Astrocyte (in vitro differentiated cells and primary cell): Measurements from ENCODE around the gene PTPRE. TPM values are rescaled to one million over a fixed set of nuclear protein-coding genes. Genes with fewer than 3 reads are reported as not detected.

Experiments
- DNase-seq: peaks from one replicate; pipeline ENCODE4 v3.0.0-alpha.2; 2010; ENCODE audit warnings: low read depth
- FAIRE-seq: peaks from 2 replicates; lab custom pipeline; 2011; peaks lifted over from hg19 to GRCh38; lab: Jason Lieb, UNC
- H2AFZ ChIP-seq: 2 replicates; pipeline ENCODE4 v1.6.0; 2012; ENCODE audit warnings: low read depth, low read length, inconsistent platforms
- H3K27ac ChIP-seq: 2 replicates; pipeline ENCODE4 v1.5.1; 2011; ENCODE audit warnings: low read depth, low read length, inconsistent platforms
- H3K27me3 ChIP-seq: 2 replicates; pipeline ENCODE4 v1.6.0; 2011; ENCODE audit warnings: low read length, inconsistent platforms; ENCODE audit not compliant: insufficient read depth
- H3K36me3 ChIP-seq: 2 replicates; pipeline ENCODE4 v1.5.1; 2011; ENCODE audit warnings: low read length, inconsistent platforms; ENCODE audit not compliant: insufficient read depth
- H3K4me1 ChIP-seq: 2 replicates; pipeline ENCODE4 v1.5.1; 2011; ENCODE audit warnings: low read length, inconsistent platforms; ENCODE audit not compliant: insufficient read depth
- H3K4me2 ChIP-seq: 2 replicates; pipeline ENCODE4 v1.6.0; 2012; ENCODE audit warnings: low read length, inconsistent platforms
- H3K4me3 ChIP-seq: 2 replicates; pipeline ENCODE4 v1.5.1; 2011; ENCODE audit warnings: low read depth, mild to moderate bottlenecking, low read length, inconsistent platforms; ENCODE audit not compliant: insufficient read depth
- H3K79me2 ChIP-seq: 2 replicates; pipeline ENCODE4 v1.6.0; 2012; ENCODE audit warnings: mild to moderate bottlenecking, low read length, inconsistent platforms; ENCODE audit not compliant: insufficient read depth
- H3K9ac ChIP-seq: 2 replicates; pipeline ENCODE4 v1.6.0; 2012; ENCODE audit warnings: mild to moderate bottlenecking, low read length, inconsistent platforms
- H3K9me3 ChIP-seq: 2 replicates; pipeline ENCODE4 v1.5.1; 2012; ENCODE audit warnings: low read depth, mild to moderate bottlenecking, low read length, inconsistent platforms; ENCODE audit not compliant: insufficient read depth
- H4K20me1 ChIP-seq: 2 replicates; pipeline ENCODE4 v1.6.0; 2012; ENCODE audit warnings: low read length, inconsistent platforms; ENCODE audit not compliant: insufficient read depth
- H3K27ac Mint-ChIP-seq: one replicate; pipeline ENCODE4 v1.8.0; 2021; ENCODE audit warnings: mild to moderate bottlenecking, mixed read lengths; ENCODE audit not compliant: unreplicated experiment
- H3K27me3 Mint-ChIP-seq: one replicate; pipeline ENCODE4 v1.8.0; 2021; ENCODE audit warnings: low read depth, mixed read lengths; ENCODE audit not compliant: unreplicated experiment
- H3K36me3 Mint-ChIP-seq: one replicate; pipeline ENCODE4 v1.8.0; 2021; ENCODE audit warnings: low read depth, mixed read lengths; ENCODE audit not compliant: unreplicated experiment
- H3K4me1 Mint-ChIP-seq: one replicate; pipeline ENCODE4 v1.8.0; 2021; ENCODE audit warnings: low read depth, mixed read lengths; ENCODE audit not compliant: unreplicated experiment
- H3K4me3 Mint-ChIP-seq: one replicate; pipeline ENCODE4 v1.8.0; 2021; ENCODE audit warnings: mild to moderate bottlenecking, moderate library complexity, mixed read lengths; ENCODE audit not compliant: unreplicated experiment
- H3K9me3 Mint-ChIP-seq: one replicate; pipeline ENCODE4 v1.8.0; 2021; ENCODE audit warnings: mild to moderate bottlenecking, mixed read lengths; ENCODE audit not compliant: unreplicated experiment
- CTCF ChIP-seq: IDR thresholded peaks from 2 replicates; pipeline ENCODE4 v1.5.1; 2011; ENCODE audit warnings: low read depth, mild to moderate bottlenecking, inconsistent platforms, low read length, moderate library complexity; ENCODE audit not compliant: insufficient read depth
- EZH2 ChIP-seq: IDR thresholded peaks from 2 replicates; pipeline ENCODE4 v1.6.1; 2012; ENCODE audit warnings: mild to moderate bottlenecking, low read length, inconsistent platforms; ENCODE audit not compliant: insufficient read depth
- total RNA-seq: library from RNA; stranded (reverse); gene quantifications from 2 replicates; pipeline ENCODE4 v1.2.1, GENCODE V29; 2021

The PTPRE gene
- total RNA-seq, 1 donor from 2014 or later = 14.1 TPM

- no peak for TF ChIP-seq CTCF
- no peak for TF ChIP-seq EZH2
- FAIRE-seq (no peak), DNase-seq (no peak)
- no peak overlapping the region for H3K4me3 ChIP-seq
- no peak overlapping the region for H2AFZ ChIP-seq
- H3K79me2 ChIP-seq = no peaks in the 10 kb centered on the region
- no peaks in the 10 kb centered on the region for H3K27me3 ChIP-seq
- no peak overlapping the region for H3K9ac ChIP-seq
- no peaks in the 10 kb centered on the region for H3K9me3 ChIP-seq
- H3K4me1 ChIP-seq = peaks cover 5% of the 10 kb centered on the region
- Mint-ChIP-seq H3K4me1 (peaks cover 30% of the 10 kb centered on the region), H3K9me3 (no peaks in the 10 kb centered on the region), H3K4me3 (no peak overlapping the region), H3K36me3 (peaks cover 7% of the 10 kb centered on the region), H3K27me3 (no peaks in the 10 kb centered on the region), H3K27ac (no peak overlapping the region)
- no peak overlapping the region for H3K4me2 ChIP-seq
- H4K20me1 ChIP-seq = peaks cover 14% of the 10 kb centered on the region
- H3K36me3 ChIP-seq = no peaks in the 10 kb centered on the region
- H3K27ac ChIP-seq = no peak overlapping the region
Measured at GRCh38 chr10:127945948-127946711, 39.2 kb downstream of the PTPRE start.

- Histone ChIP-seq H2AFZ (no peak overlapping the region), H3K27me3 (no peaks in the 10 kb centered on the region), H3K27ac (no peak overlapping the region), H4K20me1 (peaks cover 16% of the 10 kb centered on the region), H3K36me3 (no peaks in the 10 kb centered on the region), H3K4me2 (no peak overlapping the region), H3K79me2 (no peaks in the 10 kb centered on the region), H3K4me1 (peaks cover 5% of the 10 kb centered on the region), H3K9me3 (no peaks in the 10 kb centered on the region), H3K9ac (no peak overlapping the region), H3K4me3 (no peak overlapping the region)
- peaks cover 7% of the 10 kb centered on the region for H3K36me3 Mint-ChIP-seq
- H3K27ac Mint-ChIP-seq = no peak overlapping the region
- FAIRE-seq = no peak
- H3K27me3 Mint-ChIP-seq = peaks cover 3% of the 10 kb centered on the region
- H3K4me3 Mint-ChIP-seq = no peak overlapping the region
- peaks cover 30% of the 10 kb centered on the region for H3K4me1 Mint-ChIP-seq
- DNase-seq = no peak
- no peaks in the 10 kb centered on the region for H3K9me3 Mint-ChIP-seq
- TF ChIP-seq EZH2 = no peak
- TF ChIP-seq CTCF = no peak
Measured at GRCh38 chr10:127947211-127947610, 40.3 kb downstream of the PTPRE start.

GRCh38 chr10:127948791-127949190 is 41.9 kb downstream of the PTPRE start:
- Mint-ChIP-seq H3K4me1 (peaks cover 26% of the 10 kb centered on the region), H3K27ac (no peak overlapping the region), H3K27me3 (peaks cover 3% of the 10 kb centered on the region), H3K4me3 (no peak overlapping the region), H3K9me3 (no peaks in the 10 kb centered on the region), H3K36me3 (peaks cover 7% of the 10 kb centered on the region)
- H3K4me1 ChIP-seq = peaks cover 5% of the 10 kb centered on the region
- H3K4me2 ChIP-seq = no peak overlapping the region
- H2AFZ ChIP-seq = no peak overlapping the region
- no peak overlapping the region for H3K27ac ChIP-seq
- DNase-seq = no peak
- no peaks in the 10 kb centered on the region for H3K9me3 ChIP-seq
- H4K20me1 ChIP-seq = peaks cover 16% of the 10 kb centered on the region
- no peak overlapping the region for H3K4me3 ChIP-seq
- no peaks in the 10 kb centered on the region for H3K79me2 ChIP-seq
- no peak for FAIRE-seq
- no peaks in the 10 kb centered on the region for H3K27me3 ChIP-seq
- H3K9ac ChIP-seq = no peak overlapping the region
- TF ChIP-seq CTCF (no peak), EZH2 (no peak)
- no peaks in the 10 kb centered on the region for H3K36me3 ChIP-seq
